Measurements from ENCODE around the gene SPATC1L.
"Not testable (repeated sequence)": the region's sequence is repeated elsewhere in the genome, so short reads cannot be mapped to it uniquely, and the experiment has no call there.

Gene SPATC1L

GRCh38 chr21:46147429-46147828 is 36.8 kb downstream of the SPATC1L start:
- DNase-seq = peak in 1 of 2 experiments; percentile 37

DNA sequence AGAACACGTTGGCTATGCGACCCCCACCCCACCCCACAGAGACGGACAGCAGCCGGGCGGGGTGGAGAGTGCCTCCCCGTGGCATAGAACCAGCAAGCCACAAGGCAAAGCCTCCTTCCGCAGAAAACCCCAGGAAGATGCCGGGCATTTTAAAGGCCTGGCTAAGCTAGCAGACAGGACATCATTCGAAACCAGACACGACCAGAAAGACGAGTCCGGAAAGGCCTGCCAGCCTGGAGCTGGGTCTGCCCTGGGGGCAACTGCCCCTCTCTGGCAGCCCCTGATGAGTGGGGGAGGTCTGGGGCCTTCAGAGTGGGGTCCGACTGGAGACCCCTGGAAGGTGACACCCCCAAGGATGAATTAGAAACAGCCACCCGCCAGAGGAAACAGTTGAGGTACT is 37.4 kb downstream of the SPATC1L start:
- DNase-seq = no peak

DNA sequence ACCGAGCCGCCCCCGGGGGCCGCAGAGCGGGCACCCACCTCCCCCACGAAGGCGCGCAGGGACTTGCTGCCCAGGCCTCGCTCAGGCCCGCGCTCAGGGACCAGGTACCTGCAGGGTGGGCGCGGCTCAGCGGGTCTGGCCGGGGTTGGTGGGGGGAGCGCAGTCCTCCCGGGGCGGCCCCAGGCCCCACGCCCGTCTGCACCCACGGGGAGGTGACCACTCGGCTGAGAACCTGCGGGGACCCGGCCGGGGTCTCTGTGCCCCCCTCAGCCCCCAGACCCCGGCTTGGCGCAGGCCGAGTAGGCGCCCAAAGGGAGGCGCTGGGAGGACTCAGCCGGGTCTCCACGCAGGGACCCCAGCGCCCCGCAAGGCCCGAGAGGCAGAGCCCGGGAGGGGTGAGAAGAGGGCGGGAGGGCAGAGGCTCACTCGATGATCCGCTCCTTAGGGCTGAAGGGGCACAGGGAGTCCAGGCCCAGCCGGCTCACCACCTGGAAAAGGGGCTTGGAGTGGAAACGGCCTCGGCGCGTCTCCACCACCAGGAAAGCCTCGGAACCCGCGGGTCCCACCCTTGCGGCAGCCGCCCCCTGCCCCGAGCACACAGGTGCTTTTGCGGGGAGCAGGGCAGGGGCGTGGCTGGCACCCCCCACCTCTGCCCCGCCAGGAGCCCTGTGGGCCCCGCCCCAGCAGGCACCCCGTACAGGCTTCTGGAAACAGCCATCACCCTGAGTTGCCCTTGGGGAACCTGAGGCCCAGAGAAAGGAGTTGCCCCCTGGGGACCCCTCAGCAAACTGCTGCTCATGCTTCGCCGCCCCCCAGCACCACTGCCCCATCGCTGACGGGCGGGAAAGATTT is 38.2 kb downstream of the SPATC1L start:
- DNase-seq = no peak

- no peak for DNase-seq
Measured at GRCh38 chr21:46145159-46145839, 39.0 kb downstream of the SPATC1L start.

- DNase-seq = no peak
Measured at GRCh38 chr21:46144464-46145070, 39.7 kb downstream of the SPATC1L start.

DNA sequence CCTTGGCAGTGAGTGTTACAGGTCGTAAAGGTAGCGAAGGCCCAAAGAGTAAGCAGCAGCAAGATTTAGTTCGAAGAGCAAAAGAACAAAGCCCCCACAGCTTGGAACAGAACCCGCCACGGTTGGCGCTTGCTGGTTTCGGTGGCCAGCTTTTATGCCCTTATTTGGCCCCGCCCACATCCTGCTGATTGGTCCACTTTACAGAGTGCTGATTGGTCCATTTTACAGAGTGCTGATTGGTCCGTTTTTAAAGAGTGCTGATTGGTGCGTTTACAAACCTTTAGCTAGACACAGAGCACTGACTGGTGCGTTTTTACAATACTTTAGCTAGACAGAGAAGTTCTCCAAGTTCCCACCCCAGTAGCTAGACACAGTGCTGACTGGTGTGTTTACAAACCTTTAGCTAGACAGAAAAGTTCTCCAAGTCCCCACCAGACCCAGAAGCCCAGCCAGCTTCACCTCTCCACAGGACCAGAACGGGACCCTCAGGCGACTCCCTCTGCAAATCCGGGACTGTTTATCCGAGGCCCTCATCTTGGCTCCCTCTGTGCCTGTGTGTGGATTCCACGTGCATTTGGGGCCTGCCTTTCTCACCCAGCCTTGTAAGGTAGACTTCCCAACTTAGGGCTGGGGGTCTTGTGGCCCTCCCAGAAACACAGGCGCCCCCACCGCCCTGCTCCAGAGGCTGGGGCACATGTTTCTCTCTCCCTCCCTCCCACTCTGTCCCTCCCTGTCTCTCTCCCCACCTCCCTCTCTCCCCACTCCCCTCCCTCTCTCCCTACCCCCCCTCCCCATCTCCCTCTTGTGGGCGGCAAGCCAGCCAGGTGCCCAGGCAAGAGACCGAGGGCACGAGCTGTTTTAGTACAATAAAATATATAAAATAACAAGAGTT is 41.4 kb downstream of the SPATC1L start:
- DNase-seq = no peak

DNA sequence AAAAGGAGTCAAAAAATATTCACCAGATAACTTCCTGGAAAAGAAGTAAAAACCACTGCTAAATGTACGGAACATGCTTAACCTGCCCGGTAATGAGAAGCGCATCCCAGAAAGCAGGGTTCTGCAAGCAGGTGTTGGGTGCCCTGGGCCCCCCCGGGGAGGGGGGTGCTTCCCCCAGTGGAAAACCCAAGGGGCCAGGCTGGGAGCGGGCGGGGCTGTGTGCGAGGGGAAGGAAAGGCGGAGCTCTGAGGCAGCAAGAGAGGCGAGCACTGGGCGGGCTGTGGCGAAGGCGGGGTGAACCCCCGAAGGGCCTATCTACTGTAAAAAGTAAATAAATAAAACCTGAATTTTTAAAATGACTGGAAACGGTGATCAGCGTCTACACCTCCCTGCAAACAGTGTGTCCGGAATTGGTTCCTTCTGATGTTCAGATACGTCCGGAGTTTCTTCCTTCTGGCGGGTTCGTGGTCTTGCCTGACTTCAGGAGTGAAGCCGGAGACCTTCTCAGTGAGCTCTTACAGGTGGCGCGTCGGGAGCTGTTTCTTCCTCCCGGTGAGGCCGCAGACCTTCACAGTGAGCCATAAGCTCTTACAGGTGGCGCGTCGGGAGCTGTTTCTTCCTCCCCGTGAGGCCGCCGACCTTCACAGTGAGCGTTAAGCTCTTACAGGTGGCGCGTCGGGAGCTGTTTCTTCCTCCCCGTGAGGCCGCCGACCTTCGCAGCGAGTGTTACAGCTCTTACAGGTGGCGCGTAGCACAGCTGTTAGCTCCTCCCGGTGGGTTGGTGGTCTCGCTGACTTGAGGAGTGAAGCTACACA is 42.3 kb downstream of the SPATC1L start:
- no peak for DNase-seq

DNA sequence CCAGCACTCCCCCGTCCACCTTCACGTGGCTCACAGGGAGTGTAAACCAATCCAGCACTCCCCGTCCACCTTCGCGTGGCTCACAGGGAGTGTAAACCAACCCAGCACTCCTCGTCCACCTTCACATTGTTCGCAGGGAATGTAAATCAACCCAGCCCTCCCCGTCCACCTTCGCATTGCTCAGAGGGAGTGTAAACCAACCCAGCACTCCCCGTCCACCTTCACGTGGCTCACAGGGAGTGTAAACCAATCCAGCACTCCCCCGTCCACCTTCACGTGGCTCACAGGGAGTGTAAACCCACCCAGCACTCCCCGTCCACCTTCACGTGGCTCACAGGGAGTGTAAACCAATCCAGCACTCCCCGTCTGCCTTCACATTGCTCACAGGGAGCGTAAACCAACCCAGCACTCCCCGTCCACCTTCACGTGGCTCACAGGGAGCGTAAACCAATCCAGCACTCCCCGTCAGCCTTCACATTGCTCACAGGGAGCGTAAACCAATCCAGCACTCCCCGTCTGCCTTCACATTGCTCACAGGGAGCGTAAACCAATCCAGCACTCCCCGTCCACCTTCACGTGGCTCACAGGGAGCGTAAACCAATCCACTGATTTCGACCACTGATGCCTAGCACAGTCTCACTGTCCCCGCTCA is 43.8 kb downstream of the SPATC1L start:
- not testable (repeated sequence) for DNase-seq

GRCh38 chr21:46139686-46140085 is 44.6 kb downstream of the SPATC1L start:
- no peak for DNase-seq

- DNase-seq = no peak
Measured at GRCh38 chr21:46138383-46138970, 45.8 kb downstream of the SPATC1L start.

- DNase-seq = no peak
Measured at GRCh38 chr21:46137908-46138307, 46.4 kb downstream of the SPATC1L start.

DNA sequence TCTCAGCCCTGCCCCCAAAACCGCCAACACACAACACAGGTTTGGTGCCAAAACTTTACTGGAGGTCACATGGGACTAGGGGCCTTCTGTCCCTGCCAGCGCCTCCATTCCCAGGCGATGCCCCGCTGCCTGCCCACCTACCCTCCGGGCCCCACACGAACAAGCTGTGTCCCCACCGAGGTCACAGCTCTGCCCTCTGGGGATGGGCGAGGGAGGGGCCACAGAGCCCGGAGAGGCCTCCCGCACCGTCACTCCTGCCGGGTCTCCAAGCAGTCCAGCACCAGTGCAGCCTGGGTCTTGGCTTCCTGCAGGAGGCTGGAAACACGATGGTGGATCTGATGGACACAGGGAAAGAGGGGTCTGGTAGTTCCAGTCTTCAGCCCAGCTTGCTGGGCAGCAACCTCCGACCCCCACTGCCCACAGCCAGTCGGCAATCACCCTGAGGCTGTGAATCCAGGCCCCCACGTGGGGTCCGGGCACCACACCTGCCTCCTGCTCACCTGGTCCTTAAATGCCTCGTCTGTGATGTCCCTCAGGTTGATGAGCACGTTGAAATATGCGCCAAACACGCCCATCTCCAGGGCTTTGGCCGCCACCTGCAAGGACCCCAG is 47.4 kb downstream of the SPATC1L start:
- no peak for DNase-seq

GRCh38 chr21:46135782-46136395 is 48.4 kb downstream of the SPATC1L start:
- DNase-seq = no peak

GRCh38 chr21:46131838-46132651 is 52.2 kb downstream of the SPATC1L start:
- no peak for DNase-seq

- no peak for DNase-seq
Measured at GRCh38 chr21:46131588-46131837, 52.7 kb downstream of the SPATC1L start.

DNA sequence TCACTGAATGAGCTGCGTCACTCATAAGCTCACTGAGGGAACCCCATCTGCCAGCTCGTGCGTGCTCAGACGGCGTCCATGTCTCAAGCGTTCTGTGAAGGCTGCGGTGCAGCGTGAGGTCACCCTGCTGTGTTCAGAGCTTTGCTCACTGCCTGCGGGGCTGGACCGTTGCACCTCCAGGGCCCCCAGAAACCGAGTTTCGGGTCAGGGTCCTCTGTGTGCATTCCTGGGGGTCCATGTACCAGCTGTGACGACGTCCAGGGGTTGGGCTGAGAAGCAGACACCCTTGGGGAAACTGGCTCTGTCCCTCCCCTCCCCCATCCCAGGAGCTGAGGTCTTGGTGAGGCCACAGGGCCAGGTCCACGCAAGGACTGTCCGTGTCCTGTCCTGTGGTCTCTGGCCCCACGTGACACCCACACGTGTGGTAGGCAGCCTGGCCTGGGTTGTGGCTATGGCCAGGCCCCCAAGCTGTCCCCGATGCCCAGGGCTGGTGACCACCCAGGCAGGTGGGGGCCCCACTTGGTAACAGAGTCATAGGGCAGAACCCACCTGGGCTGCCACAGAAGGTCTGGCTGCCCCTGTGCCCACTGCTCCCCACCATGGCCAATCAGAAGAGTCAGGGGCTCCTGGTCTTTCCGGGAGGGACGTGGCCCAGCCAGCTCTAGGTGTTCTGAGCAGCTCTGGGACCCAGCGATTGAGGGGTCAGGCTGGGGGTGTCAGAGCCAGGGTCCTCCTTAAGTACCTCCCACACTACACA is 53.2 kb downstream of the SPATC1L start:
- no peak for DNase-seq

DNA sequence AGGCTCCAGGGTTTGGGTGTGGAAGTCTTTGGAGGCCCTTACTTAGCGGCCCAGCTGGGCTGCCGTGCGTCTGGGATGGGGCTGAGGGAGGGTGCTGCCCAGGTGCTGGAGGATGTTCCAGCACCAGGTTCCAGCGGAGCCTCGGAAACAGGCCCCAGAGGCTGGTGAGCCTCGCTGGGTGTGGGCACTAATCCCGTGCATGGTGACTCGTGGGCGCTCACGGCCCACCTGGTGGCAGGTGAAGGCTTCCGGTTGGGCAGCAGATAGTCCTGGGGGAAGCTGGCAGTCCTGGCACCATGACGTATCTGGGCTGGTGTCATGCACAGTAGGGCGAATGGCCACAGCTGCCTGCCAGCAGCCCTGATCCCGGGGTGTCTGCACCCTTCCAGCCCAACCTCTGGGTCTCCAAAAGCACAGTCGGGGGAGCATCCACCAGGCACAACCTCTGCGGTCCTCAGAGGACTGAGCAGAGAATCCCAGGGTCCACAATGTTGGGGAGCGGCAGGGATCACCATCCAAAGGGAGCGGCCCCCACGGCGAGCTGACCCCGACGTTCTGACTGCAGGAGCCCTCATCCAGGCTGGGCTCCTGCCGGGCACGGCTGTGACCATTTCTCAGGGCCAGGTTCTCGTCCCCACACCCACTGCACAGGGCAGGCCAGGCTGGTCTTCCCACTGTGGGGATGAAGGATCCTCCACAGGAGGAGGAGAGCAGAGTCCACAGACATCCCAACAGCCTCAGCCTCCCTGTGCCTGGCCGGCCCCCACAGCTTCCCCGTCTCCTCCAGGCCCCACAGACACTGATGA is 54.2 kb downstream of the SPATC1L start:
- no peak for DNase-seq
